Measurements from ENCODE around the gene ERC2.

- TF ChIP-seq POLR2A (IDR thresholded peaks at IDR 0.05) (no peak), CTCF (IDR thresholded peaks at IDR 0.05) (no peak)
Observed at GRCh38 chr3:55617385-55617784, 850.9 kb downstream of the ERC2 start.

Data from heart left ventricle (tissue), 13 donors.